DND-41 (cell line): Measurements from ENCODE around the gene TGIF1.

ENCODE experiments used
- EZH2 ChIP-seq: IDR thresholded peaks from 3 replicates; pipeline ENCODE4 v1.6.1; 2012; ENCODE audit warnings: borderline replicate concordance, low read depth, mild to moderate bottlenecking, moderate library complexity, low read length, inconsistent platforms; ENCODE audit not compliant: severe bottlenecking
- TF ChIP-seq, protein P1 (sequence below): IDR thresholded peaks from 2 replicates; pipeline ENCODE4 v1.5.1; 2012; ENCODE audit warnings: borderline replicate concordance, low read length, moderate library complexity, mild to moderate bottlenecking; ENCODE audit not compliant: poor library complexity, severe bottlenecking; ENCODE audit errors: extremely low read depth

DNA sequence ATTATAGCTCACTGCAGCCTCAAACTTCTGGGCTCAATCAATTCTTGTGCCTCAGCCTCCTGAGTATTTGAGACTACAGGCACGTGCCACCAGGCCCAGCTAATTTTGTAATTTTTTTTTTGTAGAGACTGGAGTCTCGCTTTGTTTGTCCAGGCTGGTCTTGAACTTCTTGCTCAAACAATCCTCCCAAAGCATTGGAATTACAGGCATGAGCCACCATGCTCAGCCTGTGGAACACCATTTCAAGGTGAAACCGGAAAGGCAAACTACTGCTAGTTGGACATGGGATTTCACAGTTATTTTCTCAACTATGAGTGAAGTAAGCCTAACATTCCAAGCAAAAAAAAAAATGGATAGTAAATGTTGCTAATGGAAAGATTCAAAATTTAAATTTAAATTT, 20.9 kb upstream of the TGIF1 start:
- TF ChIP-seq EZH2: no peak
- TF ChIP-seq, protein P1, sequence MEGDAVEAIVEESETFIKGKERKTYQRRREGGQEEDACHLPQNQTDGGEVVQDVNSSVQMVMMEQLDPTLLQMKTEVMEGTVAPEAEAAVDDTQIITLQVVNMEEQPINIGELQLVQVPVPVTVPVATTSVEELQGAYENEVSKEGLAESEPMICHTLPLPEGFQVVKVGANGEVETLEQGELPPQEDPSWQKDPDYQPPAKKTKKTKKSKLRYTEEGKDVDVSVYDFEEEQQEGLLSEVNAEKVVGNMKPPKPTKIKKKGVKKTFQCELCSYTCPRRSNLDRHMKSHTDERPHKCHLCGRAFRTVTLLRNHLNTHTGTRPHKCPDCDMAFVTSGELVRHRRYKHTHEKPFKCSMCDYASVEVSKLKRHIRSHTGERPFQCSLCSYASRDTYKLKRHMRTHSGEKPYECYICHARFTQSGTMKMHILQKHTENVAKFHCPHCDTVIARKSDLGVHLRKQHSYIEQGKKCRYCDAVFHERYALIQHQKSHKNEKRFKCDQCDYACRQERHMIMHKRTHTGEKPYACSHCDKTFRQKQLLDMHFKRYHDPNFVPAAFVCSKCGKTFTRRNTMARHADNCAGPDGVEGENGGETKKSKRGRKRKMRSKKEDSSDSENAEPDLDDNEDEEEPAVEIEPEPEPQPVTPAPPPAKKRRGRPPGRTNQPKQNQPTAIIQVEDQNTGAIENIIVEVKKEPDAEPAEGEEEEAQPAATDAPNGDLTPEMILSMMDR: no peak
